Dendritic cell treated with granulocyte-macrophage colony-stimulating factor and Interleukin-4, amounts not matched to agents 40 ng/mL and 50 ng/mL, for 4 days (primary cell): ENCODE results near the gene MUC4.

Experiments used
- H3K27ac Mint-ChIP-seq: one replicate; pipeline ENCODE4 v1.8.0; 2022; ENCODE audit warnings: mild to moderate bottlenecking, mixed read lengths
- H3K27me3 Mint-ChIP-seq: one replicate; pipeline ENCODE4 v1.8.0; 2022; ENCODE audit warnings: mild to moderate bottlenecking, mixed read lengths
- H3K36me3 Mint-ChIP-seq: one replicate; pipeline ENCODE4 v1.8.0; 2022; ENCODE audit warnings: low read depth, mixed read lengths
- H3K4me1 Mint-ChIP-seq: one replicate; pipeline ENCODE4 v1.8.0; 2022; ENCODE audit warnings: low read depth, mixed read lengths
- H3K4me3 Mint-ChIP-seq: one replicate; pipeline ENCODE4 v1.8.0; 2022; ENCODE audit warnings: mild to moderate bottlenecking, moderate library complexity, mixed read lengths
- H3K9me3 Mint-ChIP-seq: one replicate; pipeline ENCODE4 v1.8.0; 2022; ENCODE audit warnings: mixed read lengths
- intact Hi-C: fragments of 100-400 bp; cut with micrococcal nuclease; formaldehyde crosslinking; loops from one replicate; pipeline ENCODE4 v1.15.0; 2022

Gene MUC4

DNA sequence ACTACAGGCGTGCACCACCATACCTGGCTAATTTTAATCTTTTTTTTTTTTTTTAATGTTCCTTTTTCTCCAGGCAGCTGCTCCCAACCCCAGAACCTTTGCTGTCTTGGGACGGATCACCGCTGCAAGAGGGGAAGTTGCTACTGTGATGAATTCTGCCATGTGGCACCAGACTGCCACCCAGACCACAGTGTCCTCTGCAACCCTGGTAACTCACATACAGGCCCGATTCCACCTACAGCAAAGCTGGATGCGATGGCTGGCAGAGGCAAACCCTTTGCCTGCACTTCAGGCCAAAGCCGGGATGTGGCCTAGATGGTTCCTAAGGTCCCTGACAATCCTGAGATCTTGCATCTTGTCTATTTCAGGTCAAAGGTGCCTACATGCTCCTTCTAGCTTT lies 103.7 kb downstream of the MUC4 start:
- Mint-ChIP-seq H3K36me3 (peaks cover 48% of the 10 kb centered on the region), H3K9me3 (no peaks in the 10 kb centered on the region), H3K27me3 (no peaks in the 10 kb centered on the region), H3K27ac (no peak overlapping the region), H3K4me3 (no peak overlapping the region), H3K4me1 (no peaks in the 10 kb centered on the region)
- intact Hi-C loops: no loop called here

DNA sequence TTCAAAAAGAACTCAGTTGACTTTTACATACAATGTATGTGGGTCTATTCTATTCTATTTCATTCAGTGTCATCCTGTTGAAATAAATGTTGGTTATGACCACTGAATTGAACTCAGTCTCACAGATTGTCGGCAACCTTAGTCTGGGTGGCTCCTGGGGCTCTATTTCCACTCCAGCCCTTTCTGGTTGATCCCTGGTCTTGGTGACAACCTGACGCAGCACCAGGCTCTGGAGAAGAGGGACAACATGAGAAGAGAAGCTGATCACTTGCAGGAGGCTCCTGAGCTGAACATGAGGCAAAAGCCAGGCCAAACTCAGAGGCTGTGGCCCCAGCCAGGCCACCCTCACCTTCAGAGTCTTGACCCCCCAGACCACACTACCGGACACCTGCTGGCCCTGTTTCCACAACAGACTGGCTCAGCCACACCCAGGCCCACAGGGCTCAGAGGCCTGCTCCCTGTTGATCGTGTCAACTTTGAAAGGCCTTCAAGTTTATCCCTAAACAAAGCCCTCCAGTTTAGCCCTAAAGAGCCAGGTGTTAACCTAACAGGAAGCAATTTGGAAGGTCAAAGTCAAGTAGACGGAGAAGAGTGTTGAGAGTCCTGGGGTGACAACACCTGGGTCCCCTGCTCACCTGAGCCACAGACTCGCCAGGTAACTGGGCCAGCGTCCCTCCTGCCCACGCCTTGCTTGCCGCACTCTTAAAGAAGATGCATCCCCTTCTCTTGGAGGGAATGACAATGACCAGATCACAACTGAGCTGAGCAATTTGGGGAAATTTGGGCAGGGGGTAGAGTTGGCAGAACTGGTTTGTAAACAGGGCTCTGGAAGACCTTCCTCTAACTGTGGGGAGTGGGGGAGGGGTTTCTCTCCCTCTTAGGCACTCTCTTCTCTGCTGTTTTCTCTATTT lies 106.4 kb downstream of the MUC4 start:
- Mint-ChIP-seq H3K9me3 (no peaks in the 10 kb centered on the region), H3K36me3 (peaks cover 26% of the 10 kb centered on the region), H3K27me3 (no peaks in the 10 kb centered on the region), H3K27ac (no peak overlapping the region), H3K4me1 (no peaks in the 10 kb centered on the region), H3K4me3 (no peak overlapping the region)
- intact Hi-C loops: no loop called here

DNA sequence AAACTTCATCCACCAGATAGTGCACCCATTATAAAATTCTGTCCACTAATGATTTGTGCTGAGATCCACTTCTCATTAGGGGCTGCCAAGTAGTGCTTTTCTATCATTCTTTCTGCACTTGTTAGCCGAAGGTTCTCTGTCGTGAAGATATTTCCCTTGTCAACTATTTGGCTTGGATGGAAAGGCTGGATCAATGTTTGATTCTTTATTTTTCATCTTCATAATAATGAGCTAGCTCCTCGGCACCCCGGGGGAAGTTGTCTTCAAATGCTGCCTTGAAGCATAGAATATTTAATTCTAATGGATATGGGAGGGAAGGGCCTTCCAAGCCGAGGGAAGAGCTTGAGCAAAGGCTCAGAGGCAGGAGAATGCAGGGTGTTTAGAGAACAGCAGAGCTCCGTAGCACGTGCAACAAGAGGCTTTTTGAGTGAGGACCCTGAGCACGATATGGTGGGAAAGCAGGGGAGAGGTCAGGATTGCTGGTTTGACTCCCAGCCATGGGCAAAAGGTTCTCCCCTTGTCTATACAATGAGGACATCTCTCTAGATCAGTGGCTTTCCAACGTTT lies 107.2 kb downstream of the MUC4 start:
- Mint-ChIP-seq H3K36me3 (peaks cover 18% of the 10 kb centered on the region), H3K9me3 (no peaks in the 10 kb centered on the region), H3K27ac (no peak overlapping the region), H3K4me1 (no peaks in the 10 kb centered on the region), H3K27me3 (no peaks in the 10 kb centered on the region), H3K4me3 (no peak overlapping the region)
- intact Hi-C loops: no loop called here

DNA sequence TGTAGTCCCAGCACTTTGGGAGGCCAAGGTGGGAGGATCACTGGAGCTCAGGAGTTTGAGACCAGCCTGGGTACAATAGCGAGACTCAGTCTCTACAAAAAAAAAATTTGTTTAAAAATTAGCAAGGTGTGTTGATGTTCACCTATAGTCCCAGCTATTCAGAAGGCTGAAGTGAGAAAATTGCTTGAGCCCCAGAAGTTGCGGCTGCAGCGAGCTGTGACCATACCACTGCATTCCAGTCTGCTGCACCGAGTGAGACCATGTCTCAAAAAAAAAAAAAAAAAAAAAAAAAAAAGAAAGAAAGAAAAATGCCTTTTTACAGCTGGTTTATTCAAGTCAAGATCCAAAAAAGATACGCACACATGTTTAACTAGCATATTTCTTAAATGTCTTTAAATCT lies 108.0 kb downstream of the MUC4 start:
- intact Hi-C loops: no loop called here
- Mint-ChIP-seq H3K4me3 (no peak overlapping the region), H3K4me1 (no peaks in the 10 kb centered on the region), H3K36me3 (peaks cover 15% of the 10 kb centered on the region), H3K27me3 (no peaks in the 10 kb centered on the region), H3K27ac (no peak overlapping the region), H3K9me3 (no peaks in the 10 kb centered on the region)

DNA sequence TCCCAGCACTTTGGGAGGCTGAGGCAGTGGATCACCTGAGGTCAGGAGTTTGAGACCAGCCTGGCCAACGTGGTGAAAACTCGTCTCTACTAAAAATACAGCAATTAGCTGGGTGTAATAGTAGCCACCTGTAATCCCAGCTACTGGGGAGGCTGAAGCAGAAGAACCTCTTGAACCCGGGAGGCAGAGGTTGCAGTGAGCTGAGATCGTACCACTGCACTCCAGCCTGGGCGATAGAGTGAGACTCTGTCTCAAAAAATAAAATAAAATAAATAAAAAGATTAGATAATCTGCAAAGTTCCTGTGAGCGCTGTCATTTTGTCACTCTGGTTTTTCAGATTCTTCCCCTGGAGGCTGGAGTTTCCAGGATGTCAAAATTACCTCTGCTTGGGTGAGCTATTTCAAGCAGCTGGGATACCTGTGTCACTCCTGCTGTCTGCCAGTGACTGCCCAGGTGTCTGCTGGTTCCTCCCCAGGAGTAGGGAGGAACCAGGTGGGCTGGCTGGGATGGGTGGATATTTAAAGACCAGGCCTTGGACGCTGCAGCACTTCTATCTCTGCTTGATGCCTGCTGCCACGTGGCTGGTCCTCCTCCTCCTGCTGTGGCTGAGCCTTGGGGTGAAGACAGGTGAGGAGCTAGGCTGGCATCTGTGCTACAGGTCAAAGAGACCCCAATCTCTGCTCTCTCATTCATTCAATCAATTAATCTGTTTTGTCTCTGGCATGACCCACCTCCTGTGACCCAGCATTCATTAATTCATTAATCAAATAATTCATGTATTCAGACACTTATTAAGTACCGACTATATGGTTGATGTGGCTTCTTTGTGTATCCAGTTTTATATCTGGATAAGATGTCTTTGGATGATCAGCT lies 110.5 kb downstream of the MUC4 start:
- H3K9me3 Mint-ChIP-seq: no peaks in the 10 kb centered on the region
- H3K27me3 Mint-ChIP-seq: no peaks in the 10 kb centered on the region
- H3K36me3 Mint-ChIP-seq: peaks cover 30% of the 10 kb centered on the region
- no peak overlapping the region for H3K4me3 Mint-ChIP-seq
- peaks cover 21% of the 10 kb centered on the region for H3K4me1 Mint-ChIP-seq
- intact Hi-C loops: no loop called here
- H3K27ac Mint-ChIP-seq: no peak overlapping the region

DNA sequence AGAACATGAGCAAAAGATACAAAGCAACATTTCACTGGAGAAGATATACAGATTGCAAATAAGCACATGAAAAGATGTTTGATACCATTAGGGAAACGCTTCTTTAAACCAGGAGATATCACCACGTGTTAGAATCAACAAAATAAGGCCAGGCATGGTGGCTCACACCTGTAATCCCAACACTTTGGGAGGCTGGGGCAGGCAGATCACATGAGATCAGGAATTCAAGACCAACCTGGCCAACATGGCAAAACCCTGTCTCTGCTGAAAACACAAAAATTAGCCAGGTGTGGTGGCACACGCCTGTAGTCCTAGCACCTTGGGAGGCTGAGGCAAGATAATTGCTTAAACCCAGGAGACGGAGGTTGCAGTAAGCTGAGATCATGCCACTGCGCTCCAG lies 111.4 kb downstream of the MUC4 start:
- Mint-ChIP-seq H3K27ac (no peak overlapping the region), H3K4me3 (no peak overlapping the region), H3K4me1 (peaks cover 21% of the 10 kb centered on the region), H3K36me3 (peaks cover 40% of the 10 kb centered on the region), H3K9me3 (no peaks in the 10 kb centered on the region), H3K27me3 (no peaks in the 10 kb centered on the region)
- intact Hi-C loops: no loop called here

DNA sequence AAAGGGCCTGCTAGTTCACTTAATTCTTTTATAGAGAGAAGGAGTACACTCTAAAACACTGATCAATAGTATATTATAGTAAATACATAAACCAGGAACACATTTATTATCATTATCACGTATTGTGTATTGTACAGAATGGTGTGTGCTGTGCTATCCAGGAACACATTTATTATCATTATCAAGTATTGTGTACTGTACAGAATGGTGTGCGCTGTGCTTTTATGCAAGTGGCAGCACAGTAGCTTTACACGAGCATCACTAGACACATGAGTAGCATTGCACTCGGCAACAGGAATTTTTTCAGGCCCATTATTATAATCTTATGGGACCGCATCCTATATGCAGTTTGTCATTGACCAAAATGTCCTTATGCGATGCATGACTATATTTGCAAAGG lies 111.9 kb downstream of the MUC4 start:
- Mint-ChIP-seq H3K4me1 (peaks cover 21% of the 10 kb centered on the region), H3K36me3 (peaks cover 43% of the 10 kb centered on the region), H3K27ac (no peak overlapping the region), H3K9me3 (no peaks in the 10 kb centered on the region), H3K27me3 (no peaks in the 10 kb centered on the region), H3K4me3 (no peak overlapping the region)
- intact Hi-C loops: no loop called here

DNA sequence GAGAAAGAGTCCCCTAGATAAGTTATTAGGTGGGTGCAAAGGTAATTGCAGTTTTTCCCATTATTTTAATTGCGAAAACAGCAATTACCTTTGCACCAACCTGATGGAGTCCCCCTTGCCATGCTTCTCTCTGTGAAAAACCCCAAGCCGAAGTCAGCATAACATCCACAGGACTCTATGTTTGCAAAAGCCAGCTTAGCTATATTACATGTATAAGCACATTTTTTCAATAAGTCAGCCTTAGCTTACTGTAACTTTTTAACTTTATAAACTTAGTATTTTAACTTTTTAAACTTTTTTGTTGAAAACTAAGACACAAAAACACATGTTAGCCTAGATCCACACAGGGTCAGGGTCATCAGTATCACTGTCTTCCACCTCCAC lies 112.3 kb downstream of the MUC4 start:
- Mint-ChIP-seq H3K9me3 (no peaks in the 10 kb centered on the region), H3K4me1 (peaks cover 21% of the 10 kb centered on the region), H3K27ac (no peak overlapping the region), H3K4me3 (no peak overlapping the region), H3K27me3 (no peaks in the 10 kb centered on the region), H3K36me3 (peaks cover 43% of the 10 kb centered on the region)
- intact Hi-C loops: no loop called here

DNA sequence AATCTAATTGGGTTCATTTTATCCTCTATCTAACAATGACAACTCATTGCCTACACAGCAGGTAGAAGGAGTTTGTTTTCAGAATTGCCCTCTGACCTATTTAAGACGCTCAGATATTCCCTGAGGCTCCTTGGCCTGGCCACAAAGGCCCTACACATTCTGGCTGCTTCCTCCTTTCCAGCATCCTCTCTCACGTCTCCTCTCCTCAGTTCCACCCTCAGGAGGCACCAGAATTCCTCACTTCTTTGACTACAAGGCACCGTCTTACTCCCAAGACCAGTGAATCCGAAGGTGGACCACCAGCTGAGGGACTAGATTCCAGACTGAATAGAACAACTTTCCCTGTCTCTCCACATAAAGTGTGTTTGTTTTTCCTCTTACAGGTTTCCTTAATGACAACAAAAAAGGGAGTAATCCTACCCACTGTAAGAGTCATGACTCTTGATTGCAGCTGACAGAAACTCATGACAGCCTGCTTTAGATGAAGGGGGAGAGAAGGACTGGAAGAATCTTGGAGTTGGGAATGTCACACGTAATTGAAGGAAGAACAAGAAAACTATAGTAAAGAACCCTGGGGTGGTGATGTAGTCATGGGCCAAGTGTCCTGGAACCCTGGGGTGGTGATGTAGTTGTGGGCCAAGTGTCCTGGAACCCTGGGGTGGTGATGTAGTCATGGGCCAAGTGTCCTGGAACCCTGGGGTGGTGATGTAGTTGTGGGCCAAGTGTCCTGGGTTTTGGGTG lies 112.9 kb downstream of the MUC4 start:
- H3K4me1 Mint-ChIP-seq: peaks cover 21% of the 10 kb centered on the region

DNA sequence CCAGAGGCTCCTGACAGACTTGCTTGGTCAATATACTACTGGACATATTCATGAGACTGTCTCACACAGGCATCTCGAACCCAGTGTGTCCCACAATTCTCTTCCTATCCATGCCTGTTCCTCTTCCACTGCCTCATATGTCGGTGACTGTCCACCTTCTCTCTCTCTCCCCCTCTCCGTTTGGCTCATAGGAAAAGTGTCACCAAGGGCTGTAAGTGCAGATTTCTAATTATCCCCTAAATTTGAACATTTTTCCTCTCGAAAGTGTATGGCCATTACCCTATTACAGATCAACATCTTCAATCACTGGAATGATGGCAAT lies 113.4 kb downstream of the MUC4 start:
- peaks cover 21% of the 10 kb centered on the region for H3K4me1 Mint-ChIP-seq
- intact Hi-C loops: no loop called here
- H3K9me3 Mint-ChIP-seq: no peaks in the 10 kb centered on the region
- no peaks in the 10 kb centered on the region for H3K27me3 Mint-ChIP-seq
- no peak overlapping the region for H3K27ac Mint-ChIP-seq
- peaks cover 53% of the 10 kb centered on the region for H3K36me3 Mint-ChIP-seq
- H3K4me3 Mint-ChIP-seq: no peak overlapping the region

More for the DNA sequence above, 112.9 kb downstream of the MUC4 start:
- Mint-ChIP-seq H3K27me3 (no peaks in the 10 kb centered on the region), H3K27ac (no peak overlapping the region), H3K36me3 (peaks cover 47% of the 10 kb centered on the region), H3K9me3 (no peaks in the 10 kb centered on the region), H3K4me3 (no peak overlapping the region)
- intact Hi-C loops: no loop called here

DNA sequence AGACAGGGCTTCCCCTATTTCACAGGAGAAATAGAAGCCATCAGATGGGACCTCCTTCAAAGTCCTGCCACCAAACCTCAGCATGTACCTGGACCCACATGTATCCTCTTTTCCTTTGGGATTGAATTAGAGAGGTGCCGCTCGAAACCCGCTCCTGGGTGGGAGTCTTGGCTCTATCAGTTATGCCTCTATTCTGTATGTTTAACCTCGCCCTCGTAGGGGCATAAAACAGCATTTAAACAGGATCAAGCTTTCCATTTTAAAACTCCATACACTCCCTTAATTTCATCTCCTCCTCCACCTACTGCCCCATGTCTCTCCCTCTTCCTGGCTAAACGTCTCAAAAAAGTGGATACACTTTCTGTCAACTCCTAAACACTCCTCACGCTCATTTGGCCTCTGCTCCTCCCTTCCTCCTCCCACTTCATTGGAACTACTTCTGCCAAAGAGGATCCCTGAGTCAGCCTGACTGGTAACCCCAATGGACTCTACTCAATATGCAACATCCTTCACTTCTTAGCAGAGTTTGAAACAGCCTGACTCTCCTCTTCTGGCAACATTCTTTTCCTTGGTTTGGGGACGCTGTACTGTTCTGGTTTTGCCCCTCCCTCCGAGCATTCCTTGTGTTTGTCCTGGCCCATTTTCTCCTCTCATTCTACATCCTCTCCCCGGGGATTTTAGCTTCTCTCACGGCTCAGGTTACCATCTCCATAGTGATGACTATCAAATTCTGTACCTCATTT lies 114.0 kb downstream of the MUC4 start:
- peaks cover 58% of the 10 kb centered on the region for H3K36me3 Mint-ChIP-seq
- peaks cover 21% of the 10 kb centered on the region for H3K4me1 Mint-ChIP-seq
- no peaks in the 10 kb centered on the region for H3K27me3 Mint-ChIP-seq
- no peaks in the 10 kb centered on the region for H3K9me3 Mint-ChIP-seq
- H3K27ac Mint-ChIP-seq: peak overlapping the region; percentile 1
- intact Hi-C loops: no loop called here
- H3K4me3 Mint-ChIP-seq: no peak overlapping the region
